ENCODE data around the gene RAD51B.

The RAD51B gene

GRCh38 chr14:68556253-68556652 lies 736.7 kb downstream of the RAD51B start:
- no peak for DNase-seq (ENCODE audit: low read depth)

DNA sequence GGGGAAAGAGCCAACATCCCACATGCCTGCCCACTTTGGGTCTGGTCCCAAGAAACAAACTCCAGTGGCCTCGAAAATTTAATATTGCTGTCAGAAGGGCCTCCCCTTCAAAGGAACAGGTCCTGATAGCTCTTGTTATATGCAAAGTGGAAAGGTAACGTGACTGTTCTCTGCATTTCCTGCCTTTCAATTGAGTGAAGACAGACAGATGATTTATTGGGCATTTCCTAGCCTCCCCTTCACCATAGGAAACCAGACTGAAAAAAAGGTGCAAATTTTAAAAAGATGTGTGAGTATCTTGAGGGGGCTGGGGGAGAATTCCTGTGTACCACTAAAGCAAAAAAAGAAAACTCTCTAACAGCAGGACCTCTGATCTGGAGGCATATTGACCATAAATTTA lies 738.1 kb downstream of the RAD51B start:
- no peak for DNase-seq (ENCODE audit: low read depth)

DNA sequence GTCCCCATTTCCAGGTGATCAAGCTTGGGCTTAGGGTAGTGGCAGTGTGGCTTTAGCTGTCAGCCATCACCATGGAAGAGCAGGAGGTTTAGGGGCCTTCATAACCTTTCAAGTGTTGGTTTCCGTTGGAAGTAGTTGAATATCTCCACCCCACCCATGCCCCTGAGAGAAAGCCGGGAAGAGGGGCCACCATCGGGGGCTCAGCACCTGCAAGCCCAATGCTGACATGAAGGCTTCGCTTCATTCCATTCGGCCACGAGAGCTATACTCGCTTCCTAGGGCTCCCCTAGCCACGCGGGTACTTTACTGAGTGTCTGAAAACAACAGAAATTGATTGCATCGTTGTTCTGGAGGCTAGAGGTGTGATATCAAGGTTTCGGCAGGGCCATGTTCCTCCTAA lies 738.5 kb downstream of the RAD51B start:
- no peak for DNase-seq (ENCODE audit: low read depth)

- DNase-seq (ENCODE audit: low read depth) = no peak
Observed at GRCh38 chr14:68559949-68560348, 740.4 kb downstream of the RAD51B start.

- no peak for DNase-seq (ENCODE audit: low read depth)
Observed at GRCh38 chr14:68561531-68562007, 742.0 kb downstream of the RAD51B start.

DNA sequence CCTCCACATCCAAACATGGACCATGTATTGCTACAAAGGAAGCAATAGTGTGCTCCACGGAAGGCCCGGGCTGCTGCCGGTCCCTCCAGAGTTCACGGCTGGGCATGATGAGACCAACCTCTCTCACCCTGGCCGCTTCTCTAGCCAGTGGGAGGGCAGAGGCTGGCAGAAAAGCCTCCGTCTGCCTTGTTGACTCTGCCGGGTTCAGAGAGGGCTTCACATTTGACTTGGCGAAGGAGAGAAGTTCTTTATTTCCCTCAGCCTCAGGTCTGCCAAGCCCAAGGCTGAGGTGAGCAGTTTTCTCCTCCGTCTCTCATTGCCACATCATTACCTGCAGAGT lies 743.3 kb downstream of the RAD51B start:
- no peak for DNase-seq (ENCODE audit: low read depth)

DNA sequence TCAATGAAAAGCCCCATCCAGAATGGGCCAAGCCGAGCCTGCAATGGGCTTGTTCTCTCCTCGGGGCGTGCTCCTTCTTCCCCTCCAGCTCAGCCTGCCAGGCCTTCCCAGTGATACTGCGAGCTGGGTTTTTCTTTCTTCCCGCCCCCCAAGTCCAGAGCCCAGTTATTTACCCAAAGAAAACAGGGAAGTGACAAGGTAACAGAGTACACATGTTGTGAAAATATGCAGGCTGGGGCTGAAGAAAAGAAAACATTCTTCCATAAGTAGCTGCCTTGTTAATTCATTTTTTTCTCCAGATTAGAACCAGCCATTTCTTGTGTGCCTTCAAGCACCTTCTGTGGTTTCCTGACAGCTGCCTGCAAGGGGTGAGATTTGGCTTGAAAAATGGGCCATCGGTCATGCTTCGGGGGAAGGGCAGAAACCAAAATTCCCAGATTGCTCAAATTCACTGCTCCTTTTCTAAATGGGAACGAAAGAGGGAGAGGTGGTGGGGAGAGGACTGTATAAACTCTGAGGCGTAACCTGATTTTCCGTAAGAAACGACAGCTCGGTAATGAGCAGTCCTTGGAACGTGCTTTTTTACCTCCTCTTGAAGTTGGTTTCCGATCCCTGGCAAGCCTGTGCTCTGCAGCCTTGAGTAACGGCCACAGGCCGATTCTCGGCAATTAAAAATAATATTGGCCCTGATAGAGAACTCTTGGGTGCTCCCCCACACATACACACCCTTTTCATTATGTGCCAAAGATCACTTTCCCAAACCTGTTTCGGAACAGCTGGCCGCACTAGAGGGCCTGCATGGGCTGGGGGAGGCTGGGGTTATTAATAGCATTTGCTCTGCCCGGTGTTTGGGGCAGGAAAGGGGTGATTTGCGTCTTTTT lies 743.9 kb downstream of the RAD51B start:
- DNase-seq (ENCODE audit: low read depth) = peak; percentile 57

DNA sequence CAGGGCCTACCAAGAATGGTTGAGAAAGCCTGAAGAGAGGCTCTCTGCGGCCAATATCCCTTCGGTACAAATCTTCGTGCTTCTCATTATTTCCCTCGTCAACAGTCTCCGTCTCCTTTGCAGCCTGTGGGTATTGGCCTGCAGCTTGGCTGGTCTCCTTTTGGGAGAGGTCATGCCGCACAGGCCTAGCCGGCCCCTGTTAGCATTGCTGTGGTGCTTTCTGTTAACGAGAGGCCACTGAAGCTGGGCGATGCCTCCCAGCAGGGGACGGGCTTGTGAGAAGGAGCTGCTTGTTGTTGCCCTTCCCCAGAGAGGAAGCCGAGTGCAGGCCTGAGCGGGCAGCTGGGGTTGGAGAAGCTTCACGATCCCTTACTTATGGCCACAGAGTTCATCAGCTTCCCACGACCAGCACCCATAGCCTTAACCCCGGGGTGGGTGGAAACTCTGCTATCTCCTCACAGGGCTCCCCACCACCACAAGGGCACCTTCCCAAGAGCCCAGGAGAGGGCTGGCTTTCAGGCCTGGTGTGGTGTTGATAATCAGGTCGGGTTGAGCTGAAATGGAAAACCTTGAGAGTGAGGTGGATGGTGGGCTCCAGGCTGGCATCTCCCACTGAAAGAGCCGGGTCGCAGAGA lies 744.7 kb downstream of the RAD51B start:
- no peak for DNase-seq (ENCODE audit: low read depth)

- DNase-seq (ENCODE audit: low read depth) = no peak
Observed at GRCh38 chr14:68564826-68565759, 745.5 kb downstream of the RAD51B start.

- no peak for DNase-seq (ENCODE audit: low read depth)
Observed at GRCh38 chr14:68566075-68566474, 746.5 kb downstream of the RAD51B start.

DNA sequence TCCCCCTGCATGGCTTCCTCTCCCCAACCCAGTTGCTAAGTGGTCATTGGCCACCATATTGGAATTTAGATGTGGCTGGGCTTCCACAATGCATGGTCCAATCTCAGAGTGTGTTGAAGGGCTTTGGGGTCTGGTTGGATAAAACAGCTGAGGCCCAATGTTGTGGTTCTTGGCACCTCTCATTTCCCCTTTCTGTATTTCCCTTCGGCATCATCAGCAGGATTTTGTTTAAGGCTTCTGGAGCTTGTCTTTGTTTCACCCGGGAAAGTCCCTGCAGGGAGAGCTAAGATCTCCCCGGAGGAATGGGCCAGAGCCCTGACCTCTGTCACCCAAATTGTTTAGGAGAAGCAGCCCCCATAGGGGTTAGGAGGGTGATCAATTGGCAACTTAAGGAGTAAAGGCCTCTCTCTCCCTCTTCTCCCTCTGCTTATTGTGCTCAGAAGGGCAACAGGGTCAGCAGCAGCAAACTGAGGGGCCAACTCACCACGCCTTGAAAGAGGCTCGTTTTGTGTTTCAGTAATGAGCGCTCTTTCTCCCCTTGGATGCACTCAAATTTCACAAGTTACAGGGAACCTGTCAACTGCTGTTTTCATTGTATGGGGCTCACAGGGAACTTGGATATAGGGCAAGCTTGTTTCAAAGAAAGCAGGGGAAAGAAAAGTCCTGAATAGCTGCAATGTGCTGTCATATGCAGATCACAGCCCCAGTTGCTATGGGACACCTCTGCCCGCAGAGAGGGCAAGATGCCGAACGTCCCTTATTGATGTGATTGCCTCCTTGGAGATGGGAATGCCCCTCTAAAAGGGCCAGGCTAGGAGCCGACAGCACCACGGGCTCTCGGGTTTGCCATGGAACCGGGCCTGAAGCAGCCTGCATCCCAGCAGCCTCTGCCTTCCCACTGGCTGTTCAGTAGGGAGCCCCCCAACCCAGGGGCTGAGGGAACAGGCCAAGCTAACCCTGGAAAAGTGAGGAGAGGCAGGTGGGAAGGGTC lies 749.6 kb downstream of the RAD51B start:
- no peak for DNase-seq (ENCODE audit: low read depth)

- DNase-seq (ENCODE audit: low read depth) = no peak
Observed at GRCh38 chr14:68569970-68570409, 750.4 kb downstream of the RAD51B start.

- no peak for DNase-seq (ENCODE audit: low read depth)
Observed at GRCh38 chr14:68571114-68571591, 751.6 kb downstream of the RAD51B start.

- DNase-seq (ENCODE audit: low read depth) = no peak
Observed at GRCh38 chr14:68571928-68572525, 752.4 kb downstream of the RAD51B start.

GRCh38 chr14:68573126-68573525 lies 753.5 kb downstream of the RAD51B start:
- no peak for DNase-seq (ENCODE audit: low read depth)

GRCh38 chr14:68573722-68574121 lies 754.1 kb downstream of the RAD51B start:
- no peak for DNase-seq (ENCODE audit: low read depth)

DNA sequence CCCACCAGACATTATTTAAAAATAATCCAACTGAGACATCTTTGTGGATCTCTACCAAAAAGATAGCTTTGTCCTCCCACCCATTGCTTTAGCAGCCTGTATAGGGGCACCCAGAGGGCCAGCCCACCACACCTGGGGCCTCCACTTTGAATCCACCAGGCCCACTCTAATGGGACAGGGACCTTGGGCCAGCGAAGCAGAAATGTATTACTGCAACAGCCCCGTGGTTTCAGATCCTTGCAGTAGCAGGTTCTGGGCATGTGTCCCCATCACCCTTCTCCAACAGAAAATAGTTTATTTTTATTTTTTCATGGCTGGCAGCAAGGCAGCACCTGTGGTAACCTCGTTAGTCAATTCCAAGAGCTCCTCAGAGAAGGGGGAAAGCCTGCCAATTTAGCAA lies 754.9 kb downstream of the RAD51B start:
- no peak for DNase-seq (ENCODE audit: low read depth)

DNA sequence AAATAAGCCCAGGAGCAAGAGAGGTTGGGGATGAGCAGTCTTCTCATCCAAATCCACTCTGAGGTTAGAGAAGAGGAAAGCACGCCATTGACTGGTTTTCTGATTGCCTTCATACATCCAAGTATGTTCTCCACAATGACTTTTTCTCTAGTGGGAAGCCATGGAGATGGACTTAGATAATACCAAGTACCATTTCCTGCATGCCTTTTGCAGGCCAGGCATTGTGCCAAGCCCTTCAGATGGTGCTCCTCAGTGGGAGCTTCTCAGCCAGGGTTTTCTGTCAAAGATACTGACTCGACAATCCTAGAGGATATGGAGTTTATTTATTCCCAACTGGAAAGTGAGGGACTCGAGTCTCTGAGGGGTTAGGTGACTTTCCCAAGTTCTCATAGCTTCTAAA lies 755.3 kb downstream of the RAD51B start:
- DNase-seq (ENCODE audit: low read depth) = no peak

- DNase-seq (ENCODE audit: low read depth) = no peak
Observed at GRCh38 chr14:68575426-68575825, 755.8 kb downstream of the RAD51B start.

DNA sequence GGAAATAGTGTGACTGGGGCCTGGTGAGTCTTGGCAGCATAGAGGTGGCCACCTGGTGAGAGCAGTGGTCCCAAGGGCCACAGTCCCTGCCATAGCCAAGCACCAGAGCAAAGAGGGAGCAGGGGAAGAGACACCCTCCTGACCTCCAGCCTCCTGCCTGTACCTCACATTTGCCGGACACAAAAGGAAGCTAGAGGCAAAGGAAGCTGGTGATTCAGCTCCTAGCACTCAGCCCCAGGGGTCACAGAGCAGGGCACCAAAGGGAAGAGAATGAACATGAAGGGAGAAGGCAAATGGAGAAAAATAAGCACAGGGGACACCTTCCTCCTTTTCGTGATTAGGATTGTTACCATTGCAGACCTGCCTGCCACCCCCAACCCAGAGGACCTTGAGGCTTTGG lies 756.5 kb downstream of the RAD51B start:
- no peak for DNase-seq (ENCODE audit: low read depth)
